HG02798 (cell line): ENCODE results near the gene CGREF1.
"Not testable (repeated sequence)": the region's sequence is repeated elsewhere in the genome, so short reads cannot be mapped to it uniquely, and the experiment has no call there.

ENCODE experiments used
- ATAC-seq: cut with Tn5 transposase; IDR thresholded peaks from one replicate; pipeline ENCODE4 v1.9.1; 2021; ENCODE audit warnings: mild to moderate bottlenecking; ENCODE audit not compliant: unreplicated experiment, poor library complexity

The CGREF1 gene

DNA sequence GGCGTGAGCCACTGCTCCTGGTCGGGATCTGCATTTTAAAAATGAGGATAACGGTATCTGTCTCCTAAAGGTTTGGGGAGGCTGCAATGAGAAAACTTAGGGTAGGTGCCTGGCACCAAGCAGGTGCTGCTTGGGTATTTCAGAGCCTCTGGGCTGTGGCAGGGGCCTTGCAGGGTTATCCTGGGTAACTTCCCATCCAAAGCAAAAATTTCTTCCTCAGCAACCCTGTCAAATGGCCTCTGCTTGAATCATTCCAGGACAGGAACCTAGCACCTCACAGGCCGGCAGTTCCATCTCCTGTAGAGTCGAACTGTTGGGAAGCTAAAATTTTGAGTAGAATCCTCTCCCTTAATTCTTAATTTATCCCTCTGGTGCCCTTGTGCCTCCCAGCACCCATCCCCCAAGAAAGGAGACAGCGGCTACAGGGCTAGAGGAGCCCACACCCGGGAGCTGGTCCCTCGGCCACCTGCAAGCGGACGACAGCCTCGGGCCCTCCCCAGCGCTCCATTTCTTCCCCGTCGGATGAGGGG is 868 bp downstream of the CGREF1 start:
- ATAC-seq: no peak

DNA sequence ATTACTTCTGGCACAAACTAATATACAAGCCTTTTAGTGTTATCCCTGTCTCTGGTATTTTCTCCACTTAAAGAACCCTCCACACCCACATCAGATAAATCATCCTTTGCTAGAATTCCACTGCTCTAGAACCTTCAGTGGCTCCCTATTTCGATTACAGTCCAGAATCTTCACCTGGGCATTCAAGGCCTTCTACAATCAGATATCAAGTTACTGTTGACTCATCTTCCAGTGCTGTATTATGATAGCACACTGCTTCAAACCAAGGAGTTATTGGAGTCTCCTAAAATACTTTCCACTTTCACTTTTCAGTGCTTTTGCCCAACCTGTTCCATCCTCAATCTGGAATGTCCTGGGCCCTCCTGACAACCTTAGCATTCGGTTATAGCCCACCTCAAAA is 3.4 kb downstream of the CGREF1 start:
- ATAC-seq: no peak

DNA sequence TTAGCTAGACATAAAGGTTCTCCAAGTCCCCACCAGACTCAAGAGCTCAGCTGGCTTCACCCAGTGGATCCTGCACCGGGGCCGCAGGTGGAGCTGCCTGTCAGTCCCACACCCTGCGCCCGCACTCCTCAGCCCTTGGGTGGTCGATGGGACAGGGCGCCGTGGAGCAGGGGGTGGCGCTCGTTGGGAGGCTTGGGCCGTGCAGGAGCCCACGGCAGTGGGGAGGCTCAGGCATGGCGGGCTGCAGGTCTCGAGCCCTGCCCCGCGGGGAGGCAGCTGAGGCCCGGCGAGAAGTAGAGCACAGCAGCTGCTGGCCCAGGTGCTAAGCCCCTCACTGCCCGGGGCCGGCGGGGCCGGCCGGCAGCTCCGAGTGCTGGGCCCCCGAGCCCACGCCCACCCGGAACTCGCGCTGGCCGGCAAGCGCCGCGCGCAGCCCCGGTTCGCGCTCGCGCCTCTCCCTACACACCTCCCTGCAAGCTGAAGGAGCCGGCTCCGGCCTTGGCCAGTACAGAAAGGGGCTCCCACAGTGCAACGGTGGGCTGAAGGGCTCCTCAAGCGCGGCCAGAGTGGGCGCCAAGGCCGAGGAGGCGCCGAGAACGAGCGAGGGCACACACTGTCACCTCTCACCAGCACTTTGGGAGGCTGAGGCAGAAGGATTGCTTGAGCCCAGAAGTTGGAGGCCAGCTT is 7.4 kb downstream of the CGREF1 start:
- ATAC-seq: not testable (repeated sequence)

- ATAC-seq: not testable (repeated sequence)
Observed at GRCh38 chr2:27110603-27111352, 8.2 kb downstream of the CGREF1 start.

DNA sequence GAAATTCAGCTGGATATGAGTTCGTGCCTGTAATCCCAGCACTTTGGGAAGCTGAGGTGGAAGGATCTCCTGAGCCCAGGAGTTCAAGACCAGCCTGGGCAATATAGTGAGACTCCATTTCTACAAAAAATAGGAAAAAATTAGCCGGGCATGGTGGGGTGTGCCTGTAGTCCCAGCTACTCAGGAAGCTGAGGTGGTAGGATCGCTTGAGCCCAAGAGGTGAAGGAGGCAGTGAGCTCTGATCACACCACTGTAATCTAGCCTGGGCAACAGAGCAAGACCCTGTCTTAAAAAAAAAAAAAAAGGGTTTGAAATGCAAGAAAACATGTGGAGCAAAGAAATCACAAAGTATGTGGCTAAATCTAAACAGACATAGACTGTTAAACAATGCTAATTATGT is 9.8 kb downstream of the CGREF1 start:
- no peak for ATAC-seq

DNA sequence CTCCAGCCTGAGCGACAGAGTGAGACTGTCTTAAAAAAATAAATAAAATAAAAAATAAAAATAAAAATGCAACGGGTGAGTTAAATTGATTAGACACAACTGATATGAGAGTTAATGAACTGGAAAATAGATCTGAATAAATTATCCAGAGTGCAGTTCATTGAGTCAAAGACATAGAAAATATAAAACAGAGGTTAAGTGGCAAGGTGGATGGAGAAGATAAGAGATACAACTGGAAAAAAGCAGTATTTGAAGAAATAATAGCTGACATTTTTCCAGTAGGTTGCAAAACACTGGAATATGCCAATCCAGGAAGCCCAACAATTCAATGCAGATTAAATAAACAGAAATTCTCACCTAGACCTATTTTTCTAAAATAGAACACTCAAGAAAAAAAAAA is 10.7 kb downstream of the CGREF1 start:
- no peak for ATAC-seq

- no peak for ATAC-seq
Observed at GRCh38 chr2:27105981-27106380, 12.9 kb downstream of the CGREF1 start.

DNA sequence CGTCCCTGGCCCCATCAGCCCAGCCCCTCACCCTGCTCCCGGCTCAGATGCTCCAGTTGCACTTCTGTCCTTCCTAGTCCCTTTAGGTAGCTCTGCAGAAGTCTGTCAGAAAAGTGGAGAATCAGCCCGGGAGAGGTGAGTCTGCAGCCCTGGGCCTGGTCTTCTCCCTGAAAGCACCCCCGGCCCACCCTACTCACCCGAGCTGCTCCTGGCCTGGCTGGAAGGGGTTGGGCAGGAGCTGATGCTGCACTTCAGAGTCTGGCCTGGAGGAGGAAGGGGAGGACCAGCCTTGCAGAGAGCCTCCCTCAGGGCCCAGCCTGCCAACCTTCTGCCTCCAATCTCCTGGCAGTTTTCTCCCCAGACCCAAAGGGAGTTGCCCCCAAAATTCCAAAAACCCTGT is 16.6 kb downstream of the CGREF1 start:
- no peak for ATAC-seq

DNA sequence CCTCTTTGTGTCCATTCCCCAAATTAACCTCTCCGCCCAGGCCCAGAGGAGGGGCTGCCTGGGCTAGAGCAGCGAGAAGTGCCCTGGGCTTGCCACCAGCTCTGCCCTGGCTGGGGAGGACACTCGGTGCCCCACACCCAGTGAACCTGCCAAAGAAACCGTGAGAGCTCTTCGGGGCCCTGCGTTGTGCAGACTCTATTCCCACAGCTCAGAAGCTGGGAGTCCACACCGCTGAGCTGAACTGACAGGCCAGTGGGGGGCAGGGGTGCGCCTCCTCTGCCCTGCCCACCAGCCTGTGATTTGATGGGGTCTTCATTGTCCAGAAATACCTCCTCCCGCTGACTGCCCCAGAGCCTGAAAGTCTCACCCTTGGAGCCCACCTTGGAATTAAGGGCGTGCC is 18.9 kb downstream of the CGREF1 start:
- ATAC-seq: no peak

DNA sequence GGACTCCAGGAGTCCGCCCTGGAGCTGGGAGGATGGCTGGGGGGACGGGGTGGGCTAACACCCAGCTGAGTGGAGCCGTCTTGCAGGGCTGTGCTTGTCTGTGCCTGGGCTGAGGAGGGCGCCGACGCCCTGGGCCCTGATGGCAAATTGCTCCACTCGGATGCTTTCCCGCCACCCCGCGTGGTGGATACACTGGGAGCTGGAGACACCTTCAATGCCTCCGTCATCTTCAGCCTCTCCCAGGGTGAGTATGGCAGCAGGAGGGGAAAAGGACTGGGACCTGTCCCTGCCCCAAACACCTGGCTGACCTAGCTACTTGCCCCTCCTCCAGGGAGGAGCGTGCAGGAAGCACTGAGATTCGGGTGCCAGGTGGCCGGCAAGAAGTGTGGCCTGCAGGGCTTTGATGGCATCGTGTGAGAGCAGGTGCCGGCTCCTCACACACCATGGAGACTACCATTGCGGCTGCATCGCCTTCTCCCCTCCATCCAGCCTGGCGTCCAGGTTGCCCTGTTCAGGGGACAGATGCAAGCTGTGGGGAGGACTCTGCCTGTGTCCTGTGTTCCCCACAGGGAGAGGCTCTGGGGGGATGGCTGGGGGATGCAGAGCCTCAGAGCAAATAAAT is 19.5 kb downstream of the CGREF1 start:
- no peak for ATAC-seq

DNA sequence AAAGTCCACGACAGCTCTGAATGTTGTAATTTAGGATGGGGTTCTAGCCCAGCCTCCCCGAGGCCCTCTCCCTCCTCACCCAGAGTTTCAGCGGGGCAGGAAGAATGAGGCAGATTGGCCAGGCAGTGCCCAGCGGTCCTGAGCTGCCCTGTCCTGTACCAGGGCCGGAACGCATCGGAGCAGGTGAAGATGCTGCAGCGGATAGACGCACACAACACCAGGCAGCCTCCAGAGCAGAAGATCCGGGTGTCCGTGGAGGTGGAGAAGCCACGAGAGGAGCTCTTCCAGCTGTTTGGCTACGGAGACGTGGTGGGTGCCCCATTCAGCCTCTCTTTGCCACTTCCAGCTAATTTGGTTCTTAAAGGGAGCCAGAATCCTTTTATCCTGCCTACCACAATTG is 21.6 kb downstream of the CGREF1 start:
- no peak for ATAC-seq

GRCh38 chr2:27096748-27097297 is 22.1 kb downstream of the CGREF1 start:
- ATAC-seq: no peak

DNA sequence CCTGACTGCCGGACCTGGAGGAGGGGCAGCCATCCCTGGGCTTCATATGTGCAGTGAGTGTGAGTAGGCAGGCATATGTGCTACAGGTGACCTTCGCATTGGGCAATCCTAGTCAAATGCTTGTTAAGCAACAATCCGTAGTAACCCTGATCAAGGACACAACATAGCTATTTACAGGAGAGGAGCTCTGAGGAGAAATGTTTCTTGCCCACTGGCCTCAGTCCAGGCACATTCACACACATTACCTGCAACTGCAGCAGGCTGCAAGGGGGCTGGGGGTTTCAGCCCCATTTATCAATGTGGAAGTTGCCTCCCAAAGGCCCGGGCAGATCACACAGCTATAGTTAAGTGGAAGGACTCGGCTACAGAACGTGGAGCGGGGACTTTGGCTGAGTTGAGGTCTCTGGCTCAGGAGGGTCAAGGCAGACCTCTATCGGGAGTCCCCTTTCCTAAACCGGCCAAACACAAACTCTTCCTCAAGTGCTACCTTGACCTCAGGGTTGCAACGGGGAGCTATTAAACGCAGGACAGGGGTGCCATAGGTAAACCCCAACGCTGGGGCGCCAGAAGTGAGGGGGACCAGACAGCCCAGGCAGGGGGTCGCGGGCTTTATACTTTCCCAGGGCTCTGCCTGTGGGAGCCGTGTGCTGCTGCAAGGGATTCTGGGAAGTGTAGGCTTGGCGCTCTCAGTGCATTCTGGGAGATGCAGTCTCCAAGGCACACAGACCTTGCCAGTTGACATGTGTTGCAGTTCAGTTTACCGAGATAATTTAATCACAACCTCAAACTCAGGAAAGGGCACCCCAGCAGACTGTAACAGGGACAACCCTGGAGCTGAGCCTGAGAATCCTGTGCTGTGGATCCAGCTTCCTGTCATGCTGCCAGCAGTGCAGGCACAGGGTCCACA is 22.9 kb downstream of the CGREF1 start:
- ATAC-seq: peak; percentile 65

DNA sequence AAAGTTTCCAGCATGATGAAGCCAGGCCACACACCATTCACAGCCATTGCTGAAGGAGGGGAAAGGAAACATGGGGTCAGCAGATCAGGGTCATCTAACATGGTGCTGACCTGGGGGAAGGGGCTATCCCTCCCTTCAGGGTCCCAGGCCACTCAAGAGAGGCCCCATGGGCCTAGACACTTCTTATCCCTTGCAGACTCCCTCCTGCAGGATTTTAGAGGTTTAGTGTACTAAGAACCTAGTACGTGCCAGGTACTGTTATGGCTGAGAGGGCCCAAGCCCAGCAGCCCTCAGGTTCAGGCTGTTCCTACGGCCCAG is 23.5 kb downstream of the CGREF1 start:
- no peak for ATAC-seq

DNA sequence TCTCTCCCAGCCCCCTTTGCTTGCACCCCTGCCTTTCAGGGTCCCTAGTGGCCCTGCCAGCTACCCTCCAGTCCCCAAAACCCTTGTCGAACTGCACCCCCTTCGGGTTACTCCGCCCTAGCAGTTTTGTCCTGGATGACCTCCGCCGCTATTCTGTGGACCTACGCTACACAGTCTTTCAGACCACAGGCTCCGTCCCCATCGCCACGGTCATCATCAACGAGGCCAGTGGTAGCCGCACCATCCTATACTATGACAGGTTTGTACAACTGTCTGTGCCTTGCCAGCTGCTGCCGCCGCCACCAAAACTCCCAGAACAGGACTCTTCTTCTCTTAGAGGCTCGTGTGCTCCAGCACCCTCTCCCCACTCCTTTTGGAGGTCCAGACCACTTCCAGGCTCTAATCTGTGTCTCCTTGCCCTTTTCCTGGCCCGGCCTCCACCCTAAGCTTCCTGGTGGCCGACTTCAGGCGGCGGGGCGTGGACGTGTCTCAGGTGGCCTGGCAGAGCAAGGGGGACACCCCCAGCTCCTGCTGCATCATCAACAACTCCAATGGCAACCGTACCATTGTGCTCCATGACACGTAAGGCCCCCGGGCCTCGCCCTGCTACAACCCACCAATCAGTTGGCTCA is 24.5 kb downstream of the CGREF1 start:
- no peak for ATAC-seq

DNA sequence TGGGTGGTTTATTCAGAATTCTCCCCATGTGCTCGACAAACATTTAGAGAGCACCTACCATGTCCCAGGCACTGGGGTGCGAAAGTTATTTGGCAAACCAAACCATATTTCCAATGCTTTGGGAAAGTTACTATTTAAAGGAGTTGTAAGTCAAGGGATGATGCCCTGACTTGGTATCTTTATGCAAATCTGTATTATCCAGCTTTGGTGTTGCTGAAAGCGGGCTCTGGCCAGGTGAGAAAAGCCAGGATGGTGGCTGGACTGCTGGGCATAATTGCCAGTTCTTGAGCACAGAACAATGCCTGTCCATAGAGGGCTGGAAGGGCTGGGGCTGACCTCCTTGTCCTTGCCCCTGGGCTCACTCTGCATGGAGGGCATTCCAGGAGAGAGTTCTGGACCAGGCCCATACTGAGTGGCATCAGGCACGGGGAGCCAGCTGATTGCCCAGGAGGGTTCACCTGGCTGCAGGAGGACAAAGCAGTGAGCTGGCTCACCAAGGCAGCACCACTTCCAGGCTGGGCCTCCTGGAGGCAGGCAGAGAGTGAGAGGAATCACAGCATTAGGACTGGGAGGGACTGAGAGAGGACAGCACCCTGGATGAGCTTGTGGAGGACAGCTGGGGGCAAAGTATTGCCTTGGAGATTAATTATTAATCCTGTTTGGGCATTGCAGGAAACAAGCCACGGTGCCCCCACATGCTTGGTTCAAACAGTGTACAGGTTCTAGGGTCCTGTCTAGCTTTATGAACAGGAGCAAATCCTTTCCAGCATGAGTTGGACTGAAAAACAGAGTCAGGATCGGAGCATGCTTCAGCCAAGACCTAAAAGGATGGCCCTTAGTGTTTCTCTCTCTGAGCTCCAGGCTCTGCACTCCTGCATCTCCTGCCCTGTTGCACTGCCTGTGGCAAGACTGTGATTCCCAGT is 25.2 kb downstream of the CGREF1 start:
- ATAC-seq: no peak

DNA sequence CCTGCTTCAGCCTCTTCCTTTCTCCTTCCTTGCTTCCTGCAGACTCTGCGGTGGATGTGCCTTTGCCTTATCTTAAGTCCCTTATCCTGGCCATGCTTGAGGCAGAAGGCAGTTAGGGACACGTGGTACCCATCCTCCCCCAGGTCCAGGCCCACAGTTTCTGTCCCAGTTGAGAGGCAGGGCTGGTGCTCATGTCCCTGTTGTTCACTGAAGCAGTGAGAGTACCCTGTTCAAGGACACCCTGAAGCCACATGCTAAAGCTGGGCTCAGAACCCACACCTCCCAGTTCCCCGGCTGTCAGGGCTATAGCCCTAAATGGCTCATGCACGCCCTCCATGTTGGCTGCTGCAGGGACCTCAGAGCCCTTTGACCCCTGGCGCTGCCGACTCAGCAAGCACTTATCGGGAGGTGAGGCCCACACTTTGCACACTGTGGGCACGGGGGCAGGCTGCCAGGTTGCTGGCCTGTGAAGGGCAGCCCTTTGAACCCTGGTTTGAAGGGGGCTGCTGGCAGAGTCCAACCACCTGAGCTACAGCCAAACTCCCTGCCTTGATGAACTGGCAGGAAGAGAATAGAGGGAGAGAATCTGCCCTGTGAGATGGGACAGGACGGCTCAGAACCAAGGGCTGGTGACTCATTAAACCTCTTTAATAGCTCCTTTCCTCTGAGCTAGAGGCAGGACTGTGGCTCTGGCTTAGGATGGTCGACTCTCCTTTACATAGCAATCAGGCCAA is 26.1 kb downstream of the CGREF1 start:
- ATAC-seq: no peak
